HepG2 (cell line): Measurements from ENCODE around the gene TEDC2. TPM values are rescaled to one million over a fixed set of nuclear protein-coding genes. Genes with fewer than 3 reads are reported as not detected.
A peak's percentile ranks its signal among the peaks of the same experiment; 100 is the strongest.

Experiments used
- HNRNPL ChIP-seq: fragments of 200-400 bp; formaldehyde crosslinking; IDR thresholded peaks from 2 replicates; pipeline ENCODE4 v1.6.1; 2017; ENCODE audit warnings: mild to moderate bottlenecking, low read depth, low read length
- PHF21A ChIP-seq: sonication (generic); formaldehyde crosslinking; IDR thresholded peaks from 2 replicates; pipeline ENCODE4 v1.5.0; 2020; ENCODE audit warnings: mild to moderate bottlenecking, missing genetic modification reagents
- SMYD3 ChIP-seq: sonication (generic); formaldehyde crosslinking; IDR thresholded peaks from 2 replicates; pipeline ENCODE4 v1.8.1; 2023; ENCODE audit warnings: mild to moderate bottlenecking, missing genetic modification reagents
- XRCC5 ChIP-seq: fragments of 200-400 bp; formaldehyde crosslinking; optimal IDR thresholded peaks from 2 replicates; pipeline ENCODE3; 2017; ENCODE audit warnings: mild to moderate bottlenecking, low read length
- ZBTB14 ChIP-seq: sonication (generic); formaldehyde crosslinking; IDR thresholded peaks from 2 replicates; pipeline ENCODE4 v1.4.0; 2020; ENCODE audit warnings: missing genetic modification reagents
- ZNF232 ChIP-seq: sonication (generic); formaldehyde crosslinking; IDR thresholded peaks from 2 replicates; pipeline ENCODE4 v1.4.0; 2020; ENCODE audit warnings: missing genetic modification reagents, borderline replicate concordance
- ZNF790 ChIP-seq: sonication (generic); formaldehyde crosslinking; IDR thresholded peaks from 2 replicates; pipeline ENCODE4 v1.8.0; 2022; ENCODE audit warnings: missing genetic modification reagents, mild to moderate bottlenecking, borderline replicate concordance
- ZSCAN9 ChIP-seq: IDR thresholded peaks from 2 replicates; pipeline ENCODE4 v1.6.1; 2016; ENCODE audit warnings: borderline replicate concordance
- polyA plus RNA-seq, 8 experiments: library from polyadenylated mRNA; depleted of rRNA in 3 of 8; stranded (reverse) in 7 of 8; unstranded in 1 of 8; fragments of >200 nt; fragmentation: Illumina TruSeq in 4 of 8; extraction: Trizol in 4 of 8; gene quantifications; 2 replicates each; pipeline versions ENCODE4 v1.2.1 to v1.2.3, GENCODE V29; 2011 to 2016; ENCODE audit warnings: low read depth in 4 of 8, missing spikeins in 1 of 8, mixed read lengths in 1 of 8; ENCODE audit not compliant: insufficient read depth in 1 of 8
- total RNA-seq, 5 experiments: library from RNA; depleted of rRNA; stranded (reverse); fragments of >200 nt; fragmentation: Illumina TruSeq; extraction: Trizol; gene quantifications; 2 replicates each; pipeline ENCODE4 v1.2.3, GENCODE V29; 2016; ENCODE audit warnings: low read depth in 1 of 5
- TF ChIP-seq, protein P1 (sequence below): sonication (generic); formaldehyde crosslinking; IDR thresholded peaks from 2 replicates; pipeline ENCODE4 v1.5.0; 2020; ENCODE audit warnings: mild to moderate bottlenecking, missing genetic modification reagents
- TF ChIP-seq, protein P2 (sequence below): sonication (generic); formaldehyde crosslinking; IDR thresholded peaks from 2 replicates; pipeline ENCODE4 v1.4.0; 2020; ENCODE audit warnings: missing genetic modification reagents
- TF ChIP-seq, protein P3 (sequence below): sonication (generic); formaldehyde crosslinking; IDR thresholded peaks from 2 replicates; pipeline ENCODE4 v1.8.0; 2022; ENCODE audit warnings: mild to moderate bottlenecking, missing genetic modification reagents, moderate library complexity

The TEDC2 gene
- total and polyA plus RNA-seq, 2 of the 13 experiments (the other 11 are each of a cell fraction or from before 2014, with no cell fraction given), result 6.2 to 24.4 TPM

GRCh38 chr16:2490190-2491105 is 30.5 kb downstream of the TEDC2 start (continued):
- TF ChIP-seq, protein P1, sequence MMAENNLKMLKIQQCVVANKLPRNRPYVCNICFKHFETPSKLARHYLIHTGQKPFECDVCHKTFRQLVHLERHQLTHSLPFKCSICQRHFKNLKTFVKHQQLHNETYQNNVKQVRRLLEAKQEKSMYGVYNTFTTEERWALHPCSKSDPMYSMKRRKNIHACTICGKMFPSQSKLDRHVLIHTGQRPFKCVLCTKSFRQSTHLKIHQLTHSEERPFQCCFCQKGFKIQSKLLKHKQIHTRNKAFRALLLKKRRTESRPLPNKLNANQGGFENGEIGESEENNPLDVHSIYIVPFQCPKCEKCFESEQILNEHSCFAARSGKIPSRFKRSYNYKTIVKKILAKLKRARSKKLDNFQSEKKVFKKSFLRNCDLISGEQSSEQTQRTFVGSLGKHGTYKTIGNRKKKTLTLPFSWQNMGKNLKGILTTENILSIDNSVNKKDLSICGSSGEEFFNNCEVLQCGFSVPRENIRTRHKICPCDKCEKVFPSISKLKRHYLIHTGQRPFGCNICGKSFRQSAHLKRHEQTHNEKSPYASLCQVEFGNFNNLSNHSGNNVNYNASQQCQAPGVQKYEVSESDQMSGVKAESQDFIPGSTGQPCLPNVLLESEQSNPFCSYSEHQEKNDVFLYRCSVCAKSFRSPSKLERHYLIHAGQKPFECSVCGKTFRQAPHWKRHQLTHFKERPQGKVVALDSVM (CRISPR knock-in tag), result no peak
- no peak for TF ChIP-seq ZSCAN9
- TF ChIP-seq, protein P2, sequence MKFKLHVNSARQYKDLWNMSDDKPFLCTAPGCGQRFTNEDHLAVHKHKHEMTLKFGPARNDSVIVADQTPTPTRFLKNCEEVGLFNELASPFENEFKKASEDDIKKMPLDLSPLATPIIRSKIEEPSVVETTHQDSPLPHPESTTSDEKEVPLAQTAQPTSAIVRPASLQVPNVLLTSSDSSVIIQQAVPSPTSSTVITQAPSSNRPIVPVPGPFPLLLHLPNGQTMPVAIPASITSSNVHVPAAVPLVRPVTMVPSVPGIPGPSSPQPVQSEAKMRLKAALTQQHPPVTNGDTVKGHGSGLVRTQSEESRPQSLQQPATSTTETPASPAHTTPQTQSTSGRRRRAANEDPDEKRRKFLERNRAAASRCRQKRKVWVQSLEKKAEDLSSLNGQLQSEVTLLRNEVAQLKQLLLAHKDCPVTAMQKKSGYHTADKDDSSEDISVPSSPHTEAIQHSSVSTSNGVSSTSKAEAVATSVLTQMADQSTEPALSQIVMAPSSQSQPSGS, result no peak
- peak; percentile 49; the same call in 1 of the 2 replicates for TF ChIP-seq HNRNPL
- no peak for TF ChIP-seq ZNF232 (CRISPR knock-in tag)
- no peak for TF ChIP-seq ZBTB14 (CRISPR knock-in tag)
- TF ChIP-seq, protein P3, sequence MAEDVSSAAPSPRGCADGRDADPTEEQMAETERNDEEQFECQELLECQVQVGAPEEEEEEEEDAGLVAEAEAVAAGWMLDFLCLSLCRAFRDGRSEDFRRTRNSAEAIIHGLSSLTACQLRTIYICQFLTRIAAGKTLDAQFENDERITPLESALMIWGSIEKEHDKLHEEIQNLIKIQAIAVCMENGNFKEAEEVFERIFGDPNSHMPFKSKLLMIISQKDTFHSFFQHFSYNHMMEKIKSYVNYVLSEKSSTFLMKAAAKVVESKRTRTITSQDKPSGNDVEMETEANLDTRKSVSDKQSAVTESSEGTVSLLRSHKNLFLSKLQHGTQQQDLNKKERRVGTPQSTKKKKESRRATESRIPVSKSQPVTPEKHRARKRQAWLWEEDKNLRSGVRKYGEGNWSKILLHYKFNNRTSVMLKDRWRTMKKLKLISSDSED (CRISPR knock-in tag), result no peak
- TF ChIP-seq ZNF790 (CRISPR knock-in tag), result no peak
- peak; percentile 57 for TF ChIP-seq XRCC5
- TF ChIP-seq SMYD3 (CRISPR knock-in tag), result no peak
- no peak for TF ChIP-seq PHF21A (CRISPR knock-in tag)
